NCI-H187 treated with DMSO at 0.1 percent for 48 hours (cell line): ENCODE data around the gene SLC8A2.

Experiments used
- DNase-seq: peaks from one replicate; lab custom pipeline; 2025; lab: John Stamatoyannopoulos, UW

The SLC8A2 gene

GRCh38 chr19:47381121-47381520 lies 90.6 kb downstream of the SLC8A2 start:
- DNase-seq, result no peak

GRCh38 chr19:47380559-47380958 lies 91.1 kb downstream of the SLC8A2 start:
- DNase-seq, result no peak

GRCh38 chr19:47379381-47379938 lies 92.2 kb downstream of the SLC8A2 start:
- DNase-seq, result no peak

GRCh38 chr19:47378246-47378645 lies 93.4 kb downstream of the SLC8A2 start:
- no peak for DNase-seq
